HepG2 (cell line): Measurements from ENCODE around the gene MYO1B. TPM values are rescaled to one million over a fixed set of nuclear protein-coding genes. Genes with fewer than 3 reads are reported as not detected.

Experiments
- ATAC-seq: fragments of 200-7000 bp; cut with Tn5 transposase; 3 replicates; pipeline ENCODE4 v1.9.1; 2020; ENCODE audit warnings: mild to moderate bottlenecking, moderate library complexity
- BruUV-seq: library from RNA; stranded (reverse); fragments of 400-500 nt; replicated peaks from 2 replicates; lab custom pipeline; 2021; lab: Mats Ljungman, UMichigan
- CTCF ChIA-PET: fragments of 300-600 bp; formaldehyde crosslinking; extraction: SDS; loops from one replicate; lab custom pipeline; 2021; ENCODE audit warnings: low total read pairs, inconsistent platforms, low intra/inter-chr PET ratio; lab: Yijun Ruan, JAX
- POLR2A ChIA-PET: fragments of 350-600 bp; sonication (Branson Sonifier 250); formaldehyde crosslinking; loops from one replicate; lab custom pipeline; 2020; ENCODE audit warnings: antibody characterized with exemption, inconsistent platforms; lab: Yijun Ruan, JAX
- DNase-seq: peaks from one replicate; pipeline ENCODE4 v3.0.0-alpha.2; 2015; ENCODE audit warnings: low spot score
- FAIRE-seq: peaks from 3 replicates; lab custom pipeline; 2011; peaks lifted over from hg19 to GRCh38; lab: Jason Lieb, UNC
- H2AFZ ChIP-seq: one replicate; pipeline ENCODE4 v1.6.1; 2011; ENCODE audit warnings: low read length, inconsistent platforms
- H3K27ac ChIP-seq: fragments of 300-600 bp; 3 replicates; pipeline ENCODE4 v1.8.0; 2011; ENCODE audit warnings: mixed run types, mild to moderate bottlenecking, mixed read lengths, low read length, inconsistent platforms; ENCODE audit not compliant: insufficient read depth; ENCODE audit errors: extremely low read length
- H3K27me3 ChIP-seq, 2 experiments: fragments of 200-600 bp in 1 of 2; 2 replicates in 1 of 2; 3 replicates in 1 of 2; pipeline versions ENCODE4 v1.6.0 to v1.8.0; 2011; ENCODE audit warnings: low read length in 2 of 2, mild to moderate bottlenecking in 2 of 2, moderate library complexity in 2 of 2, inconsistent platforms in 1 of 2; ENCODE audit not compliant: insufficient read depth in 2 of 2, control insufficient read depth in 1 of 2
- H3K36me3 ChIP-seq, 2 experiments: fragments of 200-600 bp in 1 of 2; replicated peaks in 1 of 2; 2 replicates in 1 of 2; 3 replicates in 1 of 2; pipeline versions ENCODE4 v1.5.1 to v1.8.0; 2011; ENCODE audit warnings: low read length in 2 of 2, inconsistent platforms in 1 of 2; ENCODE audit not compliant: insufficient read depth in 2 of 2, control insufficient read depth in 1 of 2
- H3K4me1 ChIP-seq: 2 replicates; pipeline ENCODE4 v1.5.1; 2012; ENCODE audit warnings: low read length, inconsistent platforms; ENCODE audit not compliant: insufficient read depth
- H3K4me2 ChIP-seq: 2 replicates; pipeline ENCODE4 v1.6.0; 2011; ENCODE audit warnings: low read depth, low read length, inconsistent platforms
- H3K4me3 ChIP-seq, 3 experiments: fragments of 200-600 bp in 1 of 3; sonication (generic), shearing (Covaris generic) in 1 of 3; replicated peaks in 1 of 3; 2 replicates each; pipeline ENCODE4 v1.5.1; 2011 to 2016; ENCODE audit warnings: low read length in 3 of 3, inconsistent platforms in 2 of 3, low read depth in 2 of 3, mild to moderate bottlenecking in 2 of 3, control low read depth in 1 of 3, mixed read lengths in 1 of 3; ENCODE audit not compliant: insufficient read depth in 1 of 3
- H3K79me2 ChIP-seq: one replicate; pipeline ENCODE4 v1.6.1; 2011; ENCODE audit warnings: low read length, inconsistent platforms; ENCODE audit not compliant: insufficient read depth
- H3K9ac ChIP-seq: 2 replicates; pipeline ENCODE4 v1.6.0; 2011; ENCODE audit warnings: mild to moderate bottlenecking, low read depth, low read length, inconsistent platforms; ENCODE audit not compliant: insufficient read depth
- H3K9me3 ChIP-seq: 2 replicates; pipeline ENCODE4 v1.5.1; 2012; ENCODE audit warnings: mild to moderate bottlenecking, low read length
- H4K20me1 ChIP-seq: 2 replicates; pipeline ENCODE4 v1.6.0; 2011; ENCODE audit warnings: inconsistent platforms, mild to moderate bottlenecking, low read length, moderate library complexity; ENCODE audit not compliant: insufficient read depth
- CEBPZ ChIP-seq: IDR thresholded peaks from 2 replicates; pipeline ENCODE4 v1.6.1; 2012; ENCODE audit warnings: low read length, improper control_type of control experiment
- GABPA ChIP-seq, 2 experiments: IDR thresholded peaks; 2 replicates each; pipeline ENCODE4 v1.6.1; 2011 to 2016; ENCODE audit warnings: low read depth in 2 of 2, low read length in 1 of 2, missing biosample characterization in 1 of 2, missing genetic modification characterization in 1 of 2
- NR2F6 ChIP-seq, 2 experiments: IDR thresholded peaks; 2 replicates each; pipeline ENCODE4 v1.6.1; 2016; ENCODE audit warnings: antibody characterized with exemption in 1 of 2, mild to moderate bottlenecking in 1 of 2
- RBAK ChIP-seq: sonication (generic); formaldehyde crosslinking; IDR thresholded peaks from 2 replicates; pipeline ENCODE4 v1.5.1; 2020; ENCODE audit warnings: mild to moderate bottlenecking, missing genetic modification reagents
- RBM22 ChIP-seq: fragments of 200-400 bp; formaldehyde crosslinking; optimal IDR thresholded peaks from 2 replicates; pipeline ENCODE3; 2017; ENCODE audit warnings: mild to moderate bottlenecking, low read length, moderate library complexity
- TCF7 ChIP-seq: sonication (generic); IDR thresholded peaks from 2 replicates; pipeline ENCODE4 v1.6.1; 2016; ENCODE audit warnings: antibody characterized with exemption, low read depth
- U2AF2 ChIP-seq: fragments of 200-400 bp; formaldehyde crosslinking; IDR thresholded peaks from 2 replicates; pipeline ENCODE4 v1.6.1; 2017; ENCODE audit warnings: low read depth, mild to moderate bottlenecking, low read length
- WGBS: methylation state at CpG from one replicate; pipeline ENCODE4 v1.1.6; 2017; ENCODE audit warnings: low lambda C conversion rate; 5-methylcytosine and 5-hydroxymethylcytosine counted together
- in situ Hi-C: cut with HindIII; loops from 2 replicates; pipeline ENCODE4 v1.10.0; 2017; ENCODE audit warnings: low pct_unique_long_range_greater_than_20kb; ENCODE audit not compliant: extremely low pct_ligation_motif_present
- intact Hi-C: fragments of 100-400 bp; cut with micrococcal nuclease; formaldehyde crosslinking; loops from one replicate; pipeline ENCODE4 v1.10.0; 2022; ENCODE audit not compliant: unreplicated experiment
- polyA plus RNA-seq, 8 experiments: library from polyadenylated mRNA; depleted of rRNA in 3 of 8; stranded (reverse) in 7 of 8; unstranded in 1 of 8; fragments of >200 nt; fragmentation: Illumina TruSeq in 4 of 8; extraction: Trizol in 4 of 8; gene quantifications; 2 replicates each; pipeline versions ENCODE4 v1.2.1 to v1.2.3, GENCODE V29; 2011 to 2016; ENCODE audit warnings: low read depth in 4 of 8, missing spikeins in 1 of 8, mixed read lengths in 1 of 8; ENCODE audit not compliant: insufficient read depth in 1 of 8
- total RNA-seq, 5 experiments: library from RNA; depleted of rRNA; stranded (reverse); fragments of >200 nt; fragmentation: Illumina TruSeq; extraction: Trizol; gene quantifications; 2 replicates each; pipeline ENCODE4 v1.2.3, GENCODE V29; 2016; ENCODE audit warnings: low read depth in 1 of 5
- TF ChIP-seq, protein P1 (sequence below): sonication (generic); formaldehyde crosslinking; IDR thresholded peaks from 2 replicates; pipeline ENCODE4 v1.5.0; 2020; ENCODE audit warnings: missing genetic modification reagents

Gene MYO1B
- total and polyA plus RNA-seq, 2 of the 13 experiments (the other 11 are each of a cell fraction or from before 2014, with no cell fraction given) = 36.9 to 89.8 TPM

DNA sequence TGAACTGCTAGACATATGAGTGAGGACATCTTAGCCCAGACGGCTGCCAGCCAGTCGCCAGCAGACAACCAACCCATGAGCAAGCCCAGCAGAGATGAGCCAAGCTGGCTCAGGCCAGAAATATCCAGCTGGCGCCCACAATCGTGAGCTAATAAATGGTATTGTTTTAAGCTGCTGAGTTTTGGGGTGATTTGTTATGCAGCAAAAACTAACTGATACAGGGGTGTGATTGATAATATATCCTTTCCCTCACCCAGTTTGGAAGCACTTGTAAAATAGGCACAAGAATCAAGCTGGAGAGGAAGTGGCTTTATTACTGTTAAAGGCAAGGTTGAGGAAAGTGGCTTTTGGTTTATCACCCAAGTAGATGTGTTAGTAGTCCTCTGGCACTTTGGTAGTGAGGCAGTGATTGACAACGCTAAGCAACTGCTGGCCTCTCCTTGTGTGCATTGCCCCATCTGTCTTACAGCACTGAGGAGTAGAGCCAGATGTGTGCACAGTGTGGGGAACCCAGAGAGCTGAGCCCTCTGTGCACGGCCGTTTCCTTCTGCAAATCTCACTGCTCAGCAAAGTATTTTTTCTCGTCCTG, 110.1 kb downstream of the MYO1B start:
- no peak overlapping the region for H3K27ac ChIP-seq
- no peaks in the 10 kb centered on the region for H4K20me1 ChIP-seq
- CTCF ChIA-PET = no interaction called here
- WGBS = 96% methylated on average over 7 of the region's 8 CpGs
- DNase-seq (no peak), ATAC-seq (no peak; the same call in 2 of the 3 replicates), FAIRE-seq (no peak)
- intact Hi-C loops = no loop called here
- TF ChIP-seq RBM22 (peak; percentile 37), RBAK (CRISPR knock-in tag) (peak; percentile 76; the same call in 1 of the 2 replicates), GABPA (IDR thresholded peaks at IDR 0.05; ENCODE audit: low read depth, low read length) (no peak), GABPA (CRISPR knock-in tag; IDR thresholded peaks at IDR 0.05; ENCODE audit: low read depth) (no peak), CEBPZ (no peak), U2AF2 (no peak), TCF7 (no peak), NR2F6 (IDR thresholded peaks at IDR 0.05) (no peak), NR2F6 (CRISPR knock-in tag; IDR thresholded peaks at IDR 0.05) (no peak)
- TF ChIP-seq, protein P1, sequence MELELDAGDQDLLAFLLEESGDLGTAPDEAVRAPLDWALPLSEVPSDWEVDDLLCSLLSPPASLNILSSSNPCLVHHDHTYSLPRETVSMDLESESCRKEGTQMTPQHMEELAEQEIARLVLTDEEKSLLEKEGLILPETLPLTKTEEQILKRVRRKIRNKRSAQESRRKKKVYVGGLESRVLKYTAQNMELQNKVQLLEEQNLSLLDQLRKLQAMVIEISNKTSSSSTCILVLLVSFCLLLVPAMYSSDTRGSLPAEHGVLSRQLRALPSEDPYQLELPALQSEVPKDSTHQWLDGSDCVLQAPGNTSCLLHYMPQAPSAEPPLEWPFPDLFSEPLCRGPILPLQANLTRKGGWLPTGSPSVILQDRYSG (CRISPR knock-in tag) = no peak
- no peaks in the 10 kb centered on the region for H3K79me2 ChIP-seq
- no peak overlapping the region for H3K4me2 ChIP-seq
- H3K9me3 ChIP-seq = no peaks in the 10 kb centered on the region
- in situ Hi-C loops = no loop called here
- peaks cover 18 to 21% of the 10 kb centered on the region in 2 experiments for H3K36me3 ChIP-seq
- no peak overlapping the region for H3K4me3 ChIP-seq
- POLR2A ChIA-PET = no interaction called here
- H3K27me3 ChIP-seq = no peaks in the 10 kb centered on the region
- no peak overlapping the region for H2AFZ ChIP-seq
- no peak overlapping the region for H3K9ac ChIP-seq
- no TSS peak for BruUV-seq
- no peaks in the 10 kb centered on the region for H3K4me1 ChIP-seq
